A549 (cell line): ENCODE results near the gene ZNF354B.
A peak's percentile ranks its signal among the peaks of the same experiment; 100 is the strongest.

ENCODE experiments used
- CEBPB ChIP-seq, 2 experiments: fragments of >200 bp in 1 of 2; sonication (Bioruptor Twin) in 1 of 2; formaldehyde crosslinking in 1 of 2; IDR thresholded peaks; 2 replicates each; pipeline ENCODE4 v1.6.1; 2012 to 2016
- EHMT2 ChIP-seq: fragments of 200-600 bp; sonication (generic); IDR thresholded peaks from 2 replicates; pipeline ENCODE4 v1.6.1; 2016; ENCODE audit warnings: antibody characterized with exemption, low read depth, mild to moderate bottlenecking, moderate library complexity
- JUN ChIP-seq, 2 experiments: fragments of >200 bp; sonication (Bioruptor Twin); formaldehyde crosslinking; IDR thresholded peaks; 2 replicates in 1 of 2; 3 replicates in 1 of 2; pipeline ENCODE4 v1.6.1; 2016 to 2017
- POLR2A ChIP-seq: IDR thresholded peaks from 2 replicates; pipeline ENCODE4 v1.6.1; 2012; ENCODE audit warnings: mild to moderate bottlenecking, low read length
- RFX5 ChIP-seq: fragments of 450-650 bp; IDR thresholded peaks from 2 replicates; pipeline ENCODE4 v1.7.1; 2014; ENCODE audit warnings: antibody characterized with exemption, mild to moderate bottlenecking, moderate library complexity
- TF ChIP-seq, protein P1 (sequence below): fragments of >200 bp; sonication (Bioruptor Twin); formaldehyde crosslinking; IDR thresholded peaks from 3 replicates; pipeline ENCODE4 v1.5.1; 2016
- TF ChIP-seq, protein P2 (sequence below): fragments of 200-600 bp; sonication (generic); IDR thresholded peaks from 2 replicates; pipeline ENCODE4 v1.6.1; 2016; ENCODE audit warnings: antibody characterized with exemption, mild to moderate bottlenecking, moderate library complexity

DNA sequence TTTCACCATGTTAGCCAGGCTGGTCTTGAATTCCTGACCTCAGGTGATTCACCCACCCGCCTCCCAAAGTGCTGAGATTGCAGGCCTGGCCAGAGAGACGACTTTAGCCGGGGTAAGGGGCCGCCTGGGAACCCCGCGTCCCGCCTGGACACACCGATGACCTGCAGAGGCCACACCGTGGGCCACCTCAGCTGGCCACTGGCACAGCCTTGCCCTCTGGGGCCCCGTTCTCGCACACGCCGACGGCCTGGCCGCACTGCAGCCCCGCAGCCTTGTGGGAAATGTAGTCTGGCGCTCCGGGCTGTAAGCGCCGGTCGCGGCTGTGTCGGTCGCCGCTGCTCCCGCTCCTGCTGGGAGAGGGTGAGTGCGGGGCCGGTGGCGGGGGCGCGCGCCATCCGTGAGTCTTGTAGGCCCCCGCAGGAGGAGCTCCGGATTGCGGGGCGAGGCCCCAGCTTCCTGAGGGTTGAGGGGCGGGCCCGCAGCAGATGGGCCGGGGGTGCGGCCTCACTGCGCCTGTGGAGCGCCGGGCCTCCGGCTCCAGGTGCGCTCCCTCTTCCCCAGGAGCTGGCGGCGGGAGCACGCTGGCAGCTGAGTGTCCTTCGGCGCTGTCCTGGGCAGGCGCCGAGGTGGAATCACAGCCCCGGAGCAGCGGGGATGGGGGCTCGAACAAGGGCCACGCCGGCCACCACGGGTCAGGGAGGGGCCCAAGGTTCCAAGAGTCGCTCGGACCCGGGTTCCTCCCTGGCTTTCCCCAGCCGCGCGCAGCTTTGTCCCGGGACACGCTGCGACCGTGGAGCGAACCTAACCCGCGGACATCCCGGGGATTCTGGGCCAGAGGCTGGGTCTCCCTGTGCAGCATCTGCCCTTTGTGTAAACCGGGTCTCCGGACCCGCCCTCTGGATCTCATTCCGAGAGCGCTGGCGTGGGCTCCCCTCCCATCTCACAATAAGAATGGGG is 36.1 kb downstream of the ZNF354B start, which contains the start of gene ZFP2:
- peak; percentile 28 for TF ChIP-seq POLR2A
- no peak for TF ChIP-seq CEBPB (IDR thresholded peaks at IDR 0.05)
- TF ChIP-seq, protein P1, sequence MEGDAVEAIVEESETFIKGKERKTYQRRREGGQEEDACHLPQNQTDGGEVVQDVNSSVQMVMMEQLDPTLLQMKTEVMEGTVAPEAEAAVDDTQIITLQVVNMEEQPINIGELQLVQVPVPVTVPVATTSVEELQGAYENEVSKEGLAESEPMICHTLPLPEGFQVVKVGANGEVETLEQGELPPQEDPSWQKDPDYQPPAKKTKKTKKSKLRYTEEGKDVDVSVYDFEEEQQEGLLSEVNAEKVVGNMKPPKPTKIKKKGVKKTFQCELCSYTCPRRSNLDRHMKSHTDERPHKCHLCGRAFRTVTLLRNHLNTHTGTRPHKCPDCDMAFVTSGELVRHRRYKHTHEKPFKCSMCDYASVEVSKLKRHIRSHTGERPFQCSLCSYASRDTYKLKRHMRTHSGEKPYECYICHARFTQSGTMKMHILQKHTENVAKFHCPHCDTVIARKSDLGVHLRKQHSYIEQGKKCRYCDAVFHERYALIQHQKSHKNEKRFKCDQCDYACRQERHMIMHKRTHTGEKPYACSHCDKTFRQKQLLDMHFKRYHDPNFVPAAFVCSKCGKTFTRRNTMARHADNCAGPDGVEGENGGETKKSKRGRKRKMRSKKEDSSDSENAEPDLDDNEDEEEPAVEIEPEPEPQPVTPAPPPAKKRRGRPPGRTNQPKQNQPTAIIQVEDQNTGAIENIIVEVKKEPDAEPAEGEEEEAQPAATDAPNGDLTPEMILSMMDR, result no peak
- peak in 1 of 2 experiments; percentile 33; a peak in 1 of 5 replicates for TF ChIP-seq JUN (IDR thresholded peaks at IDR 0.05)
- TF ChIP-seq, protein P2, sequence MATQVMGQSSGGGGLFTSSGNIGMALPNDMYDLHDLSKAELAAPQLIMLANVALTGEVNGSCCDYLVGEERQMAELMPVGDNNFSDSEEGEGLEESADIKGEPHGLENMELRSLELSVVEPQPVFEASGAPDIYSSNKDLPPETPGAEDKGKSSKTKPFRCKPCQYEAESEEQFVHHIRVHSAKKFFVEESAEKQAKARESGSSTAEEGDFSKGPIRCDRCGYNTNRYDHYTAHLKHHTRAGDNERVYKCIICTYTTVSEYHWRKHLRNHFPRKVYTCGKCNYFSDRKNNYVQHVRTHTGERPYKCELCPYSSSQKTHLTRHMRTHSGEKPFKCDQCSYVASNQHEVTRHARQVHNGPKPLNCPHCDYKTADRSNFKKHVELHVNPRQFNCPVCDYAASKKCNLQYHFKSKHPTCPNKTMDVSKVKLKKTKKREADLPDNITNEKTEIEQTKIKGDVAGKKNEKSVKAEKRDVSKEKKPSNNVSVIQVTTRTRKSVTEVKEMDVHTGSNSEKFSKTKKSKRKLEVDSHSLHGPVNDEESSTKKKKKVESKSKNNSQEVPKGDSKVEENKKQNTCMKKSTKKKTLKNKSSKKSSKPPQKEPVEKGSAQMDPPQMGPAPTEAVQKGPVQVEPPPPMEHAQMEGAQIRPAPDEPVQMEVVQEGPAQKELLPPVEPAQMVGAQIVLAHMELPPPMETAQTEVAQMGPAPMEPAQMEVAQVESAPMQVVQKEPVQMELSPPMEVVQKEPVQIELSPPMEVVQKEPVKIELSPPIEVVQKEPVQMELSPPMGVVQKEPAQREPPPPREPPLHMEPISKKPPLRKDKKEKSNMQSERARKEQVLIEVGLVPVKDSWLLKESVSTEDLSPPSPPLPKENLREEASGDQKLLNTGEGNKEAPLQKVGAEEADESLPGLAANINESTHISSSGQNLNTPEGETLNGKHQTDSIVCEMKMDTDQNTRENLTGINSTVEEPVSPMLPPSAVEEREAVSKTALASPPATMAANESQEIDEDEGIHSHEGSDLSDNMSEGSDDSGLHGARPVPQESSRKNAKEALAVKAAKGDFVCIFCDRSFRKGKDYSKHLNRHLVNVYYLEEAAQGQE, result no peak
- TF ChIP-seq EHMT2, result no peak
- no peak for TF ChIP-seq RFX5
